Measurements from ENCODE around the gene KDSR.

The KDSR gene

GRCh38 chr18:63286926-63287325 lies 80.1 kb downstream of the KDSR start:
- H3K27me3 ChIP-seq (ENCODE audit: insufficient read depth, poor library complexity, severe bottlenecking), result no peaks in the 10 kb centered on the region
- no peak for DNase-seq (ENCODE audit: low read depth in 1 of 2, low spot score in 1 of 2)
- TF ChIP-seq CTCF (IDR thresholded peaks at IDR 0.05; ENCODE audit: insufficient read depth, low read length) (no peak), SPI1 (IDR thresholded peaks at IDR 0.05; ENCODE audit: borderline replicate concordance, low read depth) (no peak), GABPA (IDR thresholded peaks at IDR 0.05; ENCODE audit: low read depth) (no peak), POLR2AphosphoS5 (IDR thresholded peaks at IDR 0.05; ENCODE audit: low read depth) (no peak)
- TF ChIP-seq, protein P1, sequence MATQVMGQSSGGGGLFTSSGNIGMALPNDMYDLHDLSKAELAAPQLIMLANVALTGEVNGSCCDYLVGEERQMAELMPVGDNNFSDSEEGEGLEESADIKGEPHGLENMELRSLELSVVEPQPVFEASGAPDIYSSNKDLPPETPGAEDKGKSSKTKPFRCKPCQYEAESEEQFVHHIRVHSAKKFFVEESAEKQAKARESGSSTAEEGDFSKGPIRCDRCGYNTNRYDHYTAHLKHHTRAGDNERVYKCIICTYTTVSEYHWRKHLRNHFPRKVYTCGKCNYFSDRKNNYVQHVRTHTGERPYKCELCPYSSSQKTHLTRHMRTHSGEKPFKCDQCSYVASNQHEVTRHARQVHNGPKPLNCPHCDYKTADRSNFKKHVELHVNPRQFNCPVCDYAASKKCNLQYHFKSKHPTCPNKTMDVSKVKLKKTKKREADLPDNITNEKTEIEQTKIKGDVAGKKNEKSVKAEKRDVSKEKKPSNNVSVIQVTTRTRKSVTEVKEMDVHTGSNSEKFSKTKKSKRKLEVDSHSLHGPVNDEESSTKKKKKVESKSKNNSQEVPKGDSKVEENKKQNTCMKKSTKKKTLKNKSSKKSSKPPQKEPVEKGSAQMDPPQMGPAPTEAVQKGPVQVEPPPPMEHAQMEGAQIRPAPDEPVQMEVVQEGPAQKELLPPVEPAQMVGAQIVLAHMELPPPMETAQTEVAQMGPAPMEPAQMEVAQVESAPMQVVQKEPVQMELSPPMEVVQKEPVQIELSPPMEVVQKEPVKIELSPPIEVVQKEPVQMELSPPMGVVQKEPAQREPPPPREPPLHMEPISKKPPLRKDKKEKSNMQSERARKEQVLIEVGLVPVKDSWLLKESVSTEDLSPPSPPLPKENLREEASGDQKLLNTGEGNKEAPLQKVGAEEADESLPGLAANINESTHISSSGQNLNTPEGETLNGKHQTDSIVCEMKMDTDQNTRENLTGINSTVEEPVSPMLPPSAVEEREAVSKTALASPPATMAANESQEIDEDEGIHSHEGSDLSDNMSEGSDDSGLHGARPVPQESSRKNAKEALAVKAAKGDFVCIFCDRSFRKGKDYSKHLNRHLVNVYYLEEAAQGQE (IDR thresholded peaks at IDR 0.05; ENCODE audit: insufficient replicate concordance, low read depth), result no peak
- H3K27ac ChIP-seq (replicated peaks), result no peak overlapping the region
- H3K4me3 ChIP-seq (replicated peaks; ENCODE audit: insufficient read depth, low read length), result no peak overlapping the region

GRCh38 chr18:63284827-63285733 lies 81.9 kb downstream of the KDSR start:
- H3K27me3 ChIP-seq (ENCODE audit: insufficient read depth, poor library complexity, severe bottlenecking), result no peaks in the 10 kb centered on the region
- no peak overlapping the region for H3K4me3 ChIP-seq (replicated peaks; ENCODE audit: insufficient read depth, low read length)
- no peak for DNase-seq (ENCODE audit: low read depth in 1 of 2, low spot score in 1 of 2)
- no peak overlapping the region for H3K27ac ChIP-seq (replicated peaks)
- TF ChIP-seq CTCF (IDR thresholded peaks at IDR 0.05; ENCODE audit: insufficient read depth, low read length), result no peak
- TF ChIP-seq SPI1 (IDR thresholded peaks at IDR 0.05; ENCODE audit: borderline replicate concordance, low read depth), result no peak
- TF ChIP-seq POLR2AphosphoS5 (IDR thresholded peaks at IDR 0.05; ENCODE audit: low read depth), result no peak
- TF ChIP-seq, protein P1 (IDR thresholded peaks at IDR 0.05; ENCODE audit: insufficient replicate concordance, low read depth), result no peak
- TF ChIP-seq GABPA (IDR thresholded peaks at IDR 0.05; ENCODE audit: low read depth), result no peak

DNA sequence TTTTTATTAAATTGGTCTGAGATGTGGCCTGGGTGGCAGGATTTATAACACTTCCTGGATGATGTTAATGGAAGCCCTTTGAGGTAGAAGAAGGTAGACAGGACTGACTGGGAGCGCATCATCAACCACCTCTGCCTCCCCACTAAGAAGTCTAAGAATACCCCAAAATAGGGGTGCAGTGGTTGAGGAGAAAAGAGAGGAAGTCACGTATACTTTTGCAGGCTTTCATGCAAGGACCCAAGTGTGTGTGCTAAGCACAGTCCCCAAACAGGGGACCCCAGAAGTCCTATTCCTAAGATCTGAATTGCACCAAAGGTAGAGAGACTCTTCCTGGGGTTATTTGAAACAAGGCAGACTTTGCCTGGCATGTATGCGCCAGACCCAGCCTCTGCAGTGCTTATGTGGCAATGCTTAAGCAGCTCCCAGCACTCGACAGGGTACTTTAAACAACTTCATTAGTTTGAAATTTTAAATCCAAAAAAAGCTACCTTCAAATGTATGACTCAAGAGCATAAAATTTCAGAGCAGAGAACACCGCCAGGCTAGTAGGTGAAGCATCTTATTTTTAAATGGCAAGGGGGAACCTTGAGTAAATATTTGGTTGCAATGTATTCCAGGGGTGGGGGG lies 82.7 kb downstream of the KDSR start:
- Histone ChIP-seq H3K27ac (replicated peaks) (no peak overlapping the region), H3K27me3 (ENCODE audit: insufficient read depth, poor library complexity, severe bottlenecking) (no peaks in the 10 kb centered on the region), H3K4me3 (replicated peaks; ENCODE audit: insufficient read depth, low read length) (no peak overlapping the region)
- TF ChIP-seq POLR2AphosphoS5 (IDR thresholded peaks at IDR 0.05; ENCODE audit: low read depth), result no peak
- no peak for TF ChIP-seq SPI1 (IDR thresholded peaks at IDR 0.05; ENCODE audit: borderline replicate concordance, low read depth)
- TF ChIP-seq GABPA (IDR thresholded peaks at IDR 0.05; ENCODE audit: low read depth), result no peak
- no peak for TF ChIP-seq CTCF (IDR thresholded peaks at IDR 0.05; ENCODE audit: insufficient read depth, low read length)
- TF ChIP-seq, protein P1 (IDR thresholded peaks at IDR 0.05; ENCODE audit: insufficient replicate concordance, low read depth), result no peak
- DNase-seq (ENCODE audit: low read depth in 1 of 2, low spot score in 1 of 2), result no peak

Data from HL-60 (cell line).